K562 (cell line): ENCODE results near the gene AFF3. TPM values are rescaled to one million over a fixed set of nuclear protein-coding genes. Genes with fewer than 3 reads are reported as not detected.

Experiments used
- ATAC-seq: fragments of 200-7000 bp; cut with Tn5 transposase; 3 replicates; pipeline ENCODE4 v1.9.1; 2020; ENCODE audit warnings: moderate library complexity
- BruUV-seq: library from RNA; stranded (reverse); fragments of 400-500 nt; replicated peaks from 2 replicates; lab custom pipeline; 2021; lab: Mats Ljungman, UMichigan
- CTCF ChIA-PET: fragments of 300-600 bp; formaldehyde crosslinking; extraction: SDS; loops from one replicate; lab custom pipeline; 2021; ENCODE audit warnings: low intra/inter-chr PET ratio; lab: Yijun Ruan, JAX
- POLR2A ChIA-PET: fragments of 300-600, 350-650 bp; sonication (Branson Sonifier 250); formaldehyde crosslinking; extraction: SDS; loops from one replicate; lab custom pipeline; 2021; ENCODE audit warnings: antibody characterized with exemption, inconsistent platforms; lab: Yijun Ruan, JAX
- DNase-seq, 4 experiments: peaks; one replicate each; pipeline versions ENCODE4 v3.0.0 to v3.0.0-alpha.2; 2011 to 2018; ENCODE audit warnings: low spot score in 3 of 4, mixed read lengths in 3 of 4; ENCODE audit errors: extremely low read depth in 1 of 4
- FAIRE-seq: peaks from 2 replicates; lab custom pipeline; 2011; peaks lifted over from hg19 to GRCh38; lab: Jason Lieb, UNC
- H2AFZ ChIP-seq: 2 replicates; pipeline ENCODE4 v1.6.0; 2011; ENCODE audit warnings: low read depth, low read length, control low read depth, inconsistent platforms
- H3K27ac ChIP-seq: fragments of 200-600 bp; 3 replicates; pipeline ENCODE4 v1.8.0; 2011; ENCODE audit warnings: low read depth, mild to moderate bottlenecking, control low read depth, inconsistent platforms, low read length, moderate library complexity, mixed read lengths; ENCODE audit errors: extremely low read depth
- H3K27me3 ChIP-seq, 2 experiments: fragments of 300-600 bp in 1 of 2; 2 replicates in 1 of 2; 3 replicates in 1 of 2; pipeline versions ENCODE4 v1.6.0 to v1.8.0; 2011; ENCODE audit warnings: inconsistent platforms in 2 of 2, low read length in 2 of 2, mild to moderate bottlenecking in 1 of 2, mixed read lengths in 1 of 2, moderate library complexity in 1 of 2; ENCODE audit not compliant: control insufficient read depth in 2 of 2, insufficient read depth in 2 of 2
- H3K36me3 ChIP-seq: fragments of 300-600 bp; 3 replicates; pipeline ENCODE4 v1.8.0; 2011; ENCODE audit warnings: mild to moderate bottlenecking, low read length, inconsistent platforms; ENCODE audit not compliant: control insufficient read depth, insufficient read depth
- H3K4me1 ChIP-seq, 2 experiments: fragments of 200-600 bp in 1 of 2; replicated peaks in 1 of 2; 2 replicates in 1 of 2; 3 replicates in 1 of 2; pipeline versions ENCODE4 v1.5.1 to v1.8.0; 2011; ENCODE audit warnings: inconsistent platforms in 2 of 2, low read length in 2 of 2, mild to moderate bottlenecking in 1 of 2, mixed read lengths in 1 of 2, moderate library complexity in 1 of 2; ENCODE audit not compliant: control insufficient read depth in 2 of 2, insufficient read depth in 2 of 2
- H3K4me2 ChIP-seq: 2 replicates; pipeline ENCODE4 v1.6.1; 2011; ENCODE audit warnings: low read length, control low read depth, inconsistent platforms, mixed read lengths; ENCODE audit not compliant: insufficient read depth
- H3K4me3 ChIP-seq: fragments of 200-600 bp; sonication (generic), shearing (Covaris generic); 2 replicates; pipeline ENCODE4 v1.5.1; 2016; ENCODE audit warnings: control low read depth, inconsistent platforms
- H3K79me2 ChIP-seq: fragments of 200-600 bp; 3 replicates; pipeline ENCODE4 v1.8.0; 2011; ENCODE audit warnings: low read length, inconsistent platforms; ENCODE audit not compliant: control insufficient read depth, insufficient read depth
- H3K9ac ChIP-seq, 2 experiments: 2 replicates each; pipeline versions ENCODE4 v1.6.0 to v1.6.1; 2011; ENCODE audit warnings: low read depth in 2 of 2, low read length in 2 of 2, control low read depth in 1 of 2, inconsistent platforms in 1 of 2, mild to moderate bottlenecking in 1 of 2, mixed read lengths in 1 of 2; ENCODE audit not compliant: insufficient read depth in 1 of 2
- H3K9me1 ChIP-seq: one replicate; pipeline ENCODE4 v1.6.0; 2011; ENCODE audit warnings: inconsistent platforms, mild to moderate bottlenecking, low read length, moderate library complexity; ENCODE audit not compliant: control insufficient read depth, insufficient read depth
- H3K9me3 ChIP-seq: replicated peaks from 2 replicates; pipeline ENCODE4 v1.5.1; 2011; ENCODE audit warnings: low read depth, low read length, inconsistent platforms; ENCODE audit not compliant: control insufficient read depth, insufficient read depth
- H4K20me1 ChIP-seq: replicated peaks from 2 replicates; pipeline ENCODE4 v1.6.1; 2011; ENCODE audit warnings: low read length, inconsistent platforms, mixed read lengths; ENCODE audit not compliant: control insufficient read depth, insufficient read depth
- CAMTA2 ChIP-seq: fragments of 250-450 bp; sonication (Bioruptor Pico); conservative IDR thresholded peaks from 2 replicates; pipeline ENCODE4 v1.5.1; 2022
- CBX3 ChIP-seq, 2 experiments: IDR thresholded peaks; 1 replicate in 1 of 2; 2 replicates in 1 of 2; pipeline ENCODE4 v1.6.1; 2012; ENCODE audit warnings: inconsistent platforms in 2 of 2, low read length in 2 of 2, borderline replicate concordance in 1 of 2, control low read depth in 1 of 2
- EGR1 ChIP-seq: fragments of 450-650 bp; conservative IDR thresholded peaks from 2 replicates; pipeline ENCODE4 v1.6.1; 2017; ENCODE audit warnings: mild to moderate bottlenecking
- ERF ChIP-seq: fragments of 450-650 bp; formaldehyde crosslinking; IDR thresholded peaks from 2 replicates; pipeline ENCODE4 v1.4.0; 2020; ENCODE audit warnings: mild to moderate bottlenecking, mixed read lengths
- MEF2A ChIP-seq: IDR thresholded peaks from 2 replicates; pipeline ENCODE4 v1.6.1; 2011; ENCODE audit warnings: low read depth, mild to moderate bottlenecking, low read length, moderate library complexity; ENCODE audit not compliant: control insufficient read depth
- NCOR1 ChIP-seq: fragments of 450-650 bp; IDR thresholded peaks from 2 replicates; pipeline ENCODE4 v1.6.1; 2016; ENCODE audit warnings: mild to moderate bottlenecking, moderate library complexity
- OTX1 ChIP-seq: fragments of 450-650 bp; formaldehyde crosslinking; IDR thresholded peaks from 2 replicates; pipeline ENCODE4 v1.4.0; 2022; ENCODE audit warnings: mild to moderate bottlenecking
- POLR3G ChIP-seq: IDR thresholded peaks from 2 replicates; pipeline ENCODE4 v1.6.1; 2011; ENCODE audit not compliant: insufficient read length, insufficient replicate concordance; ENCODE audit errors: extremely low read depth
- RBM15 ChIP-seq: fragments of 200-400 bp; formaldehyde crosslinking; IDR thresholded peaks from 2 replicates; pipeline ENCODE4 v1.6.1; 2018; ENCODE audit warnings: mild to moderate bottlenecking, low read length, moderate library complexity; ENCODE audit not compliant: insufficient read depth
- SMARCB1 ChIP-seq: IDR thresholded peaks from 2 replicates; pipeline ENCODE4 v1.6.1; 2011; ENCODE audit warnings: improper control_type of control experiment, low read depth; ENCODE audit not compliant: insufficient read length
- THRB ChIP-seq: fragments of 450-650 bp; formaldehyde crosslinking; conservative IDR thresholded peaks from 2 replicates; pipeline ENCODE4 v1.4.0; 2022; ENCODE audit warnings: mild to moderate bottlenecking, missing genetic modification characterization
- ZNF124 ChIP-seq: sonication (generic); formaldehyde crosslinking; IDR thresholded peaks from 2 replicates; pipeline ENCODE4 v1.8.1; 2022; ENCODE audit warnings: missing genetic modification reagents
- ZNF324 ChIP-seq: fragments of 250-450 bp; sonication (Bioruptor Pico); IDR thresholded peaks from 2 replicates; pipeline ENCODE4 v1.4.0; 2020; ENCODE audit warnings: mild to moderate bottlenecking
- WGBS: fragments of 100-300 bp; shearing (Covaris generic); methylation state at CpG from one replicate; pipeline ENCODE4 v1.1.6; 2016; ENCODE audit warnings: low coverage, mixed read lengths; ENCODE audit not compliant: insufficient coverage; ENCODE audit errors: missing lambda C conversion rate; 5-methylcytosine and 5-hydroxymethylcytosine counted together
- in situ Hi-C: fragments of 300-500 bp; cut with MboI; formaldehyde crosslinking; loops from 4 replicates; pipeline ENCODE4 v1.15.0; 2018; ENCODE audit warnings: inconsistent platforms, mixed read lengths
- intact Hi-C: fragments of 100-400 bp; cut with micrococcal nuclease; formaldehyde crosslinking; loops from 2 replicates; pipeline ENCODE4 v1.14.2; 2022
- polyA plus RNA-seq, 8 experiments: library from polyadenylated mRNA; depleted of rRNA in 4 of 8; stranded (reverse) in 5 of 8; unstranded in 3 of 8; fragments of >200 nt; fragmentation: Nextera tagmentation in 2 of 8; fragmentation: Illumina TruSeq in 1 of 8; extraction: Ambion mirVana in 2 of 8; extraction: Trizol in 1 of 8; gene quantifications; 2 replicates each; pipeline versions ENCODE4 v1.2.1 to v1.2.3, GENCODE V29; 2011 to 2014; ENCODE audit warnings: inconsistent platforms in 1 of 8, missing spikeins in 1 of 8
- total RNA-seq, 7 experiments: library from RNA; depleted of rRNA in 6 of 7; stranded (reverse); fragments of >200 nt in 6 of 7; fragmentation: Illumina TruSeq in 2 of 7; extraction: Trizol in 2 of 7; gene quantifications; 2 replicates each; pipeline versions ENCODE4 v1.2.1 to v1.2.3, GENCODE V29; 2011 to 2021; ENCODE audit warnings: low replicate concordance in 1 of 7
- TF ChIP-seq, protein P1 (sequence below): fragments of 200-800 bp; sonication (Bioruptor generic); IDR thresholded peaks from 2 replicates; pipeline ENCODE4 v1.6.1; 2017; ENCODE audit warnings: missing genetic modification characterization, missing compliant biosample characterization
- TF ChIP-seq, protein P2 (sequence below): sonication (generic); formaldehyde crosslinking; IDR thresholded peaks from 2 replicates; pipeline ENCODE4 v1.8.0; 2022; ENCODE audit warnings: mild to moderate bottlenecking, missing genetic modification reagents
- TF ChIP-seq, protein P3 (sequence below): fragments of 200-800 bp; sonication (Bioruptor generic); IDR thresholded peaks from 2 replicates; pipeline ENCODE4 v1.6.1; 2017; ENCODE audit warnings: missing genetic modification characterization, missing compliant biosample characterization

AFF3 gene
- total and polyA plus RNA-seq, 9 of the 15 experiments (the other 6 are each of a cell fraction or from before 2014, with no cell fraction given): 0.02 to 0.11 TPM; not detected in 7

GRCh38 chr2:99678625-99679024 is 463.8 kb downstream of the AFF3 start:
- TF ChIP-seq ZNF124 (no peak), CAMTA2 (CRISPR knock-in tag) (no peak), CBX3 (IDR thresholded peaks at IDR 0.05; ENCODE audit: borderline replicate concordance in 1 of 2, low read length in 2 of 2) (no peak), ZNF324 (CRISPR knock-in tag) (no peak), MEF2A (no peak), SMARCB1 (no peak), ERF (CRISPR knock-in tag) (no peak), POLR3G (no peak), OTX1 (CRISPR knock-in tag) (no peak), THRB (no peak), NCOR1 (no peak), EGR1 (no peak), RBM15 (no peak)
- TF ChIP-seq, protein P1, sequence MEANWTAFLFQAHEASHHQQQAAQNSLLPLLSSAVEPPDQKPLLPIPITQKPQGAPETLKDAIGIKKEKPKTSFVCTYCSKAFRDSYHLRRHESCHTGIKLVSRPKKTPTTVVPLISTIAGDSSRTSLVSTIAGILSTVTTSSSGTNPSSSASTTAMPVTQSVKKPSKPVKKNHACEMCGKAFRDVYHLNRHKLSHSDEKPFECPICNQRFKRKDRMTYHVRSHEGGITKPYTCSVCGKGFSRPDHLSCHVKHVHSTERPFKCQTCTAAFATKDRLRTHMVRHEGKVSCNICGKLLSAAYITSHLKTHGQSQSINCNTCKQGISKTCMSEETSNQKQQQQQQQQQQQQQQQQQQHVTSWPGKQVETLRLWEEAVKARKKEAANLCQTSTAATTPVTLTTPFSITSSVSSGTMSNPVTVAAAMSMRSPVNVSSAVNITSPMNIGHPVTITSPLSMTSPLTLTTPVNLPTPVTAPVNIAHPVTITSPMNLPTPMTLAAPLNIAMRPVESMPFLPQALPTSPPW (CRISPR knock-in tag): no peak
- TF ChIP-seq, protein P2, sequence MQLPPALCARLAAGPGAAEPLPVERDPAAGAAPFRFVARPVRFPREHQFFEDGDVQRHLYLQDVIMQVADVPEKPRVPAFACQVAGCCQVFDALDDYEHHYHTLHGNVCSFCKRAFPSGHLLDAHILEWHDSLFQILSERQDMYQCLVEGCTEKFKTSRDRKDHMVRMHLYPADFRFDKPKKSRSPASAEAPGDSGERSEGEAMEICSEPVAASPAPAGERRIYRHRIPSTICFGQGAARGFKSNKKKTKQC (CRISPR knock-in tag): no peak
- TF ChIP-seq, protein P3, sequence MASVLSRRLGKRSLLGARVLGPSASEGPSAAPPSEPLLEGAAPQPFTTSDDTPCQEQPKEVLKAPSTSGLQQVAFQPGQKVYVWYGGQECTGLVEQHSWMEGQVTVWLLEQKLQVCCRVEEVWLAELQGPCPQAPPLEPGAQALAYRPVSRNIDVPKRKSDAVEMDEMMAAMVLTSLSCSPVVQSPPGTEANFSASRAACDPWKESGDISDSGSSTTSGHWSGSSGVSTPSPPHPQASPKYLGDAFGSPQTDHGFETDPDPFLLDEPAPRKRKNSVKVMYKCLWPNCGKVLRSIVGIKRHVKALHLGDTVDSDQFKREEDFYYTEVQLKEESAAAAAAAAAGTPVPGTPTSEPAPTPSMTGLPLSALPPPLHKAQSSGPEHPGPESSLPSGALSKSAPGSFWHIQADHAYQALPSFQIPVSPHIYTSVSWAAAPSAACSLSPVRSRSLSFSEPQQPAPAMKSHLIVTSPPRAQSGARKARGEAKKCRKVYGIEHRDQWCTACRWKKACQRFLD (CRISPR knock-in tag): no peak

More at GRCh38 chr2:99678625-99679024, 463.8 kb downstream of the AFF3 start:
- H3K27ac ChIP-seq: no peak overlapping the region
- H3K9ac ChIP-seq: no peak overlapping the region
- H3K9me1 ChIP-seq: no peaks in the 10 kb centered on the region
- POLR2A ChIA-PET: no interaction called here
- CTCF ChIA-PET: no interaction called here
- H3K9me3 ChIP-seq: no peaks in the 10 kb centered on the region
- H4K20me1 ChIP-seq: no peaks in the 10 kb centered on the region
- no peak overlapping the region for H2AFZ ChIP-seq
- intact Hi-C loops (no loop called here), in situ Hi-C loops (no loop called here)
- no peaks in the 10 kb centered on the region for H3K79me2 ChIP-seq
- H3K27me3 ChIP-seq: peaks cover 8 to 35% of the 10 kb centered on the region in 2 experiments
- no peak overlapping the region for H3K4me3 ChIP-seq
- H3K36me3 ChIP-seq: no peaks in the 10 kb centered on the region
- WGBS: 2% methylated on average over 4 of the region's 4 CpGs
- DNase-seq (no peak), ATAC-seq (no peak), FAIRE-seq (no peak)
- H3K4me2 ChIP-seq: no peak overlapping the region
- no peaks in the 10 kb centered on the region for H3K4me1 ChIP-seq
- BruUV-seq: no TSS peak
